ENCODE data around the gene PROSER1. TPM values are rescaled to one million over a fixed set of nuclear protein-coding genes. Genes with fewer than 3 reads are reported as not detected.

Gene PROSER1
- total RNA-seq, 1 experiment from 2014 or later: 94.6 TPM

DNA sequence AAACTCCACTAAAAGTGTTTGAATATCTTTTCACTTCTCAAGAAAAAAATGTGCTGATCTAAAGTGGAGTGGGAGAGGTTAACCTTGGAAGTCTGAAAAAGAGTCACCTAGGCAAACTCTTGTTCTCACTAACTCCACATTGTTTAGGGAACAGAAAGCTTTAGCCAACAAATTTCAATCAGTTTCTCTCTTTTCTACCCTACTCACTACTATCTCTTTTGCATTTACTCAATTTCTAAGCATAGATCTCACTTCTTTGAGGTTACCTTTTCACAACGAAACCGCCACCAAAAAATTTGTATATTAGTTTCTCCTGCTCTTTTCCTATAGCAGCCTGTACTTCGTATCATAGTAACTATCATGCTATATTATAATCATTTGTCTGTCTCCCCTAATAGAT, 6.6 kb upstream of the PROSER1 start:
- H3K27me3 Mint-ChIP-seq (ENCODE audit: low read depth): no peaks in the 10 kb centered on the region
- no peak overlapping the region for H3K4me3 Mint-ChIP-seq
- ChIA-PET CTCF (no interaction called here), POLR2A (no interaction called here)
- no peak for ATAC-seq
- no peak for TF ChIP-seq ZBTB21 (CRISPR knock-in tag; IDR thresholded peaks at IDR 0.05; ENCODE audit: borderline replicate concordance)
- TF ChIP-seq JAZF1 (CRISPR knock-in tag; IDR thresholded peaks at IDR 0.05): no peak
- no peak for TF ChIP-seq CREB1 (CRISPR knock-in tag; IDR thresholded peaks at IDR 0.05)
- no peak for TF ChIP-seq RORB (CRISPR knock-in tag; IDR thresholded peaks at IDR 0.05)
- TF ChIP-seq, protein P1, sequence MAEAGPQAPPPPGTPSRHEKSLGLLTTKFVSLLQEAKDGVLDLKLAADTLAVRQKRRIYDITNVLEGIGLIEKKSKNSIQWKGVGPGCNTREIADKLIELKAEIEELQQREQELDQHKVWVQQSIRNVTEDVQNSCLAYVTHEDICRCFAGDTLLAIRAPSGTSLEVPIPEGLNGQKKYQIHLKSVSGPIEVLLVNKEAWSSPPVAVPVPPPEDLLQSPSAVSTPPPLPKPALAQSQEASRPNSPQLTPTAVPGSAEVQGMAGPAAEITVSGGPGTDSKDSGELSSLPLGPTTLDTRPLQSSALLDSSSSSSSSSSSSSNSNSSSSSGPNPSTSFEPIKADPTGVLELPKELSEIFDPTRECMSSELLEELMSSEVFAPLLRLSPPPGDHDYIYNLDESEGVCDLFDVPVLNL (CRISPR knock-in tag; IDR thresholded peaks at IDR 0.05; ENCODE audit: borderline replicate concordance, low read depth): no peak
- TF ChIP-seq ZNF232 (CRISPR knock-in tag; IDR thresholded peaks at IDR 0.05): no peak
- no peak for TF ChIP-seq RELA (CRISPR knock-in tag; IDR thresholded peaks at IDR 0.05; ENCODE audit: borderline replicate concordance)
- no peak for TF ChIP-seq ZNF219 (CRISPR knock-in tag; IDR thresholded peaks at IDR 0.05; ENCODE audit: borderline replicate concordance)
- no peaks in the 10 kb centered on the region for H3K9me3 Mint-ChIP-seq
- no peak overlapping the region for H3K27ac Mint-ChIP-seq
- no peak for DNase-seq (ENCODE audit: low spot score)
- H3K36me3 Mint-ChIP-seq: peaks cover 6% of the 10 kb centered on the region
- H3K4me1 Mint-ChIP-seq: peaks cover 29% of the 10 kb centered on the region

DNA sequence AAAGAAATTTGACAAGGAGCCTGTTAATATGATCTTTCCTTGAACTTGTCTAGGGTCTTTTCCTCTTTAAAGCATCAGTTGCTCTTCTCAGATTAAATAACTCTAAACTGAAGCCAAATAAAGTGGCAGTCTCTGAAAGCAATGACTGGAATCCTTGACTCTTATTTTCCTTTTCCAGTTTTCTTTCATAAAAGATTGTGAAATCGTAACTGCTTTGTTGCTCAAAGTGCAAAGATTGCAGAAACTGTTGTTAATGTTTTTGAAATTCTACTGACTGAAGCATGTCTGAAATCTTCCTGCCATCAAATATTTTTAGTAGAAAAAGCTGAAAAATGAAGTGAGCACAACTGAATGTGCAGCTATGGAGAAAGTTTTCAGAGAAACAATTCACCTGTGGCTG, 2.3 kb upstream of the PROSER1 start:
- Mint-ChIP-seq H3K4me1 (peaks cover 16% of the 10 kb centered on the region), H3K27me3 (ENCODE audit: low read depth) (no peaks in the 10 kb centered on the region), H3K4me3 (peak overlapping the region; percentile 16; the same call in 1 of the 2 replicates), H3K9me3 (no peaks in the 10 kb centered on the region), H3K27ac (no peak overlapping the region), H3K36me3 (peaks cover 6% of the 10 kb centered on the region)
- CTCF ChIA-PET: no interaction called here
- ATAC-seq (no peak), DNase-seq (ENCODE audit: low spot score) (no peak)
- TF ChIP-seq, protein P2, sequence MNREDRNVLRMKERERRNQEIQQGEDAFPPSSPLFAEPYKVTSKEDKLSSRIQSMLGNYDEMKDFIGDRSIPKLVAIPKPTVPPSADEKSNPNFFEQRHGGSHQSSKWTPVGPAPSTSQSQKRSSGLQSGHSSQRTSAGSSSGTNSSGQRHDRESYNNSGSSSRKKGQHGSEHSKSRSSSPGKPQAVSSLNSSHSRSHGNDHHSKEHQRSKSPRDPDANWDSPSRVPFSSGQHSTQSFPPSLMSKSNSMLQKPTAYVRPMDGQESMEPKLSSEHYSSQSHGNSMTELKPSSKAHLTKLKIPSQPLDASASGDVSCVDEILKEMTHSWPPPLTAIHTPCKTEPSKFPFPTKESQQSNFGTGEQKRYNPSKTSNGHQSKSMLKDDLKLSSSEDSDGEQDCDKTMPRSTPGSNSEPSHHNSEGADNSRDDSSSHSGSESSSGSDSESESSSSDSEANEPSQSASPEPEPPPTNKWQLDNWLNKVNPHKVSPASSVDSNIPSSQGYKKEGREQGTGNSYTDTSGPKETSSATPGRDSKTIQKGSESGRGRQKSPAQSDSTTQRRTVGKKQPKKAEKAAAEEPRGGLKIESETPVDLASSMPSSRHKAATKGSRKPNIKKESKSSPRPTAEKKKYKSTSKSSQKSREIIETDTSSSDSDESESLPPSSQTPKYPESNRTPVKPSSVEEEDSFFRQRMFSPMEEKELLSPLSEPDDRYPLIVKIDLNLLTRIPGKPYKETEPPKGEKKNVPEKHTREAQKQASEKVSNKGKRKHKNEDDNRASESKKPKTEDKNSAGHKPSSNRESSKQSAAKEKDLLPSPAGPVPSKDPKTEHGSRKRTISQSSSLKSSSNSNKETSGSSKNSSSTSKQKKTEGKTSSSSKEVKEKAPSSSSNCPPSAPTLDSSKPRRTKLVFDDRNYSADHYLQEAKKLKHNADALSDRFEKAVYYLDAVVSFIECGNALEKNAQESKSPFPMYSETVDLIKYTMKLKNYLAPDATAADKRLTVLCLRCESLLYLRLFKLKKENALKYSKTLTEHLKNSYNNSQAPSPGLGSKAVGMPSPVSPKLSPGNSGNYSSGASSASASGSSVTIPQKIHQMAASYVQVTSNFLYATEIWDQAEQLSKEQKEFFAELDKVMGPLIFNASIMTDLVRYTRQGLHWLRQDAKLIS (CRISPR knock-in tag; IDR thresholded peaks at IDR 0.05; ENCODE audit: borderline replicate concordance): no peak
- TF ChIP-seq, protein P3, sequence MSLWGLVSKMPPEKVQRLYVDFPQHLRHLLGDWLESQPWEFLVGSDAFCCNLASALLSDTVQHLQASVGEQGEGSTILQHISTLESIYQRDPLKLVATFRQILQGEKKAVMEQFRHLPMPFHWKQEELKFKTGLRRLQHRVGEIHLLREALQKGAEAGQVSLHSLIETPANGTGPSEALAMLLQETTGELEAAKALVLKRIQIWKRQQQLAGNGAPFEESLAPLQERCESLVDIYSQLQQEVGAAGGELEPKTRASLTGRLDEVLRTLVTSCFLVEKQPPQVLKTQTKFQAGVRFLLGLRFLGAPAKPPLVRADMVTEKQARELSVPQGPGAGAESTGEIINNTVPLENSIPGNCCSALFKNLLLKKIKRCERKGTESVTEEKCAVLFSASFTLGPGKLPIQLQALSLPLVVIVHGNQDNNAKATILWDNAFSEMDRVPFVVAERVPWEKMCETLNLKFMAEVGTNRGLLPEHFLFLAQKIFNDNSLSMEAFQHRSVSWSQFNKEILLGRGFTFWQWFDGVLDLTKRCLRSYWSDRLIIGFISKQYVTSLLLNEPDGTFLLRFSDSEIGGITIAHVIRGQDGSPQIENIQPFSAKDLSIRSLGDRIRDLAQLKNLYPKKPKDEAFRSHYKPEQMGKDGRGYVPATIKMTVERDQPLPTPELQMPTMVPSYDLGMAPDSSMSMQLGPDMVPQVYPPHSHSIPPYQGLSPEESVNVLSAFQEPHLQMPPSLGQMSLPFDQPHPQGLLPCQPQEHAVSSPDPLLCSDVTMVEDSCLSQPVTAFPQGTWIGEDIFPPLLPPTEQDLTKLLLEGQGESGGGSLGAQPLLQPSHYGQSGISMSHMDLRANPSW (CRISPR knock-in tag; conservative IDR thresholded peaks at IDR 0.05; ENCODE audit: low read depth): no peak
- TF ChIP-seq ZNF232 (CRISPR knock-in tag; IDR thresholded peaks at IDR 0.05) (no peak), JAZF1 (CRISPR knock-in tag; IDR thresholded peaks at IDR 0.05) (no peak), EMX1 (CRISPR knock-in tag; IDR thresholded peaks at IDR 0.05) (no peak), FOXJ3 (CRISPR knock-in tag; IDR thresholded peaks at IDR 0.05; ENCODE audit: borderline replicate concordance) (no peak)
- TF ChIP-seq, protein P4, sequence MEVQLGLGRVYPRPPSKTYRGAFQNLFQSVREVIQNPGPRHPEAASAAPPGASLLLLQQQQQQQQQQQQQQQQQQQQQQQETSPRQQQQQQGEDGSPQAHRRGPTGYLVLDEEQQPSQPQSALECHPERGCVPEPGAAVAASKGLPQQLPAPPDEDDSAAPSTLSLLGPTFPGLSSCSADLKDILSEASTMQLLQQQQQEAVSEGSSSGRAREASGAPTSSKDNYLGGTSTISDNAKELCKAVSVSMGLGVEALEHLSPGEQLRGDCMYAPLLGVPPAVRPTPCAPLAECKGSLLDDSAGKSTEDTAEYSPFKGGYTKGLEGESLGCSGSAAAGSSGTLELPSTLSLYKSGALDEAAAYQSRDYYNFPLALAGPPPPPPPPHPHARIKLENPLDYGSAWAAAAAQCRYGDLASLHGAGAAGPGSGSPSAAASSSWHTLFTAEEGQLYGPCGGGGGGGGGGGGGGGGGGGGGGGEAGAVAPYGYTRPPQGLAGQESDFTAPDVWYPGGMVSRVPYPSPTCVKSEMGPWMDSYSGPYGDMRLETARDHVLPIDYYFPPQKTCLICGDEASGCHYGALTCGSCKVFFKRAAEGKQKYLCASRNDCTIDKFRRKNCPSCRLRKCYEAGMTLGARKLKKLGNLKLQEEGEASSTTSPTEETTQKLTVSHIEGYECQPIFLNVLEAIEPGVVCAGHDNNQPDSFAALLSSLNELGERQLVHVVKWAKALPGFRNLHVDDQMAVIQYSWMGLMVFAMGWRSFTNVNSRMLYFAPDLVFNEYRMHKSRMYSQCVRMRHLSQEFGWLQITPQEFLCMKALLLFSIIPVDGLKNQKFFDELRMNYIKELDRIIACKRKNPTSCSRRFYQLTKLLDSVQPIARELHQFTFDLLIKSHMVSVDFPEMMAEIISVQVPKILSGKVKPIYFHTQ (CRISPR knock-in tag; IDR thresholded peaks at IDR 0.05): no peak
- TF ChIP-seq, protein P5, sequence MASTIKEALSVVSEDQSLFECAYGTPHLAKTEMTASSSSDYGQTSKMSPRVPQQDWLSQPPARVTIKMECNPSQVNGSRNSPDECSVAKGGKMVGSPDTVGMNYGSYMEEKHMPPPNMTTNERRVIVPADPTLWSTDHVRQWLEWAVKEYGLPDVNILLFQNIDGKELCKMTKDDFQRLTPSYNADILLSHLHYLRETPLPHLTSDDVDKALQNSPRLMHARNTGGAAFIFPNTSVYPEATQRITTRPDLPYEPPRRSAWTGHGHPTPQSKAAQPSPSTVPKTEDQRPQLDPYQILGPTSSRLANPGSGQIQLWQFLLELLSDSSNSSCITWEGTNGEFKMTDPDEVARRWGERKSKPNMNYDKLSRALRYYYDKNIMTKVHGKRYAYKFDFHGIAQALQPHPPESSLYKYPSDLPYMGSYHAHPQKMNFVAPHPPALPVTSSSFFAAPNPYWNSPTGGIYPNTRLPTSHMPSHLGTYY (CRISPR knock-in tag; IDR thresholded peaks at IDR 0.05): no peak
- TF ChIP-seq, protein P6, sequence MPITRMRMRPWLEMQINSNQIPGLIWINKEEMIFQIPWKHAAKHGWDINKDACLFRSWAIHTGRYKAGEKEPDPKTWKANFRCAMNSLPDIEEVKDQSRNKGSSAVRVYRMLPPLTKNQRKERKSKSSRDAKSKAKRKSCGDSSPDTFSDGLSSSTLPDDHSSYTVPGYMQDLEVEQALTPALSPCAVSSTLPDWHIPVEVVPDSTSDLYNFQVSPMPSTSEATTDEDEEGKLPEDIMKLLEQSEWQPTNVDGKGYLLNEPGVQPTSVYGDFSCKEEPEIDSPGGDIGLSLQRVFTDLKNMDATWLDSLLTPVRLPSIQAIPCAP (CRISPR knock-in tag; IDR thresholded peaks at IDR 0.05): no peak
- POLR2A ChIA-PET: no interaction called here
